Measurements from ENCODE around the gene NUDT4B.
"Not testable (repeated sequence)": the region's sequence is repeated elsewhere in the genome, so short reads cannot be mapped to it uniquely, and the experiment has no call there.

NUDT4B gene

DNA sequence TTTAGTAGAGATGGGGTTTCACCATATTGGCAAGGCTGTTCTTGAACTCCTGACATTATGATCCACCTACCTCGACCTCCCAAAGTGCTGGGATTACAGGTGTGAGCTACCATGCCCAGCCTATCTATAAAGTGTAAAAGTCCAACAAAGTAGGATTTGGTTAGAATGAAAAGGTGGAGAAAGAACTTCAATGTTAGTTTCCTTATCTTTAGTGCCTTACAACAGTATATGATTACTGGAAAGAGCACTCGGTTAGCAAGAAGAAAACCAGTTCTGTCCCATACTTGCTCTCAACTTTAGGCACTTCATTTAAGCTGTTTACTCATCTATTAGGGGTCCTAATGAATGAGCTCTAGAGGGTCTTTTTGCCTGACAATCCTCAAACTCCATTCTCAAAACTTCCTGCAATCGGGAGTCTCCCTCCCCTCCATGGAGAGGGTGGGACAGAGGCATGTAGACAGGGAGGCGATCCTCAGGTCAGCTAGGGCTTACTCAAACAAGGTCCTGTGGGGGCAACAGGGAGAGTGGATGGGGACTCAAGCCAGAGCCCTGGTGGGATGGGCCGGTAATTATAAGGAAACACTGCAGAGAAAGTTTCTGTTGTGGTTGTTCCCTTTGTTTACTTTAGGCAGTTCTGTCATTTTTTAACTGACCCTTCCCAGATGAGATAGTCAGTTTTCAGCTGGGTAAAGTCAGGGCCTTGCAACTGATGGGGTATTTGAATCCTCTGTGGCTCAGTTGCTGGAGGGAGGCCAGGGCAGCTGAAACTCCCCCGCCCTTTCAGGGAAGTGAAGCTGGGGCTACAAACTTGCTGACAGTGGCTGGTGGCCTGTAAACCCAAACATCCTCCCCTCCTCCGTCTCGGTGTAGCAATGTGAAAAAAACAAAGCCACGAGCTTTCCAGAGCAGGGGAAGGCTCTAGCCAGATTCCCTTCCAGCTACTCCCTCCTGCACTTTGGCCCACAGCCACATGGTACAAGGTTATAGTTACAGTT lies 4.6 kb upstream of the NUDT4B start:
- H3K27ac ChIP-seq (ENCODE audit: low read length); H3K9me3 ChIP-seq (ENCODE audit: control insufficient read depth, low read depth, low read length); H3K4me1 ChIP-seq (ENCODE audit: control insufficient read depth, low read depth, low read length); H3K27me3 ChIP-seq (ENCODE audit: control insufficient read depth, insufficient read depth, low read length); H3K36me3 ChIP-seq (ENCODE audit: control insufficient read depth, low read depth, low read length); H3K9ac ChIP-seq (ENCODE audit: low read length); H3K4me3 ChIP-seq (ENCODE audit: low read length): not testable (repeated sequence)

DNA sequence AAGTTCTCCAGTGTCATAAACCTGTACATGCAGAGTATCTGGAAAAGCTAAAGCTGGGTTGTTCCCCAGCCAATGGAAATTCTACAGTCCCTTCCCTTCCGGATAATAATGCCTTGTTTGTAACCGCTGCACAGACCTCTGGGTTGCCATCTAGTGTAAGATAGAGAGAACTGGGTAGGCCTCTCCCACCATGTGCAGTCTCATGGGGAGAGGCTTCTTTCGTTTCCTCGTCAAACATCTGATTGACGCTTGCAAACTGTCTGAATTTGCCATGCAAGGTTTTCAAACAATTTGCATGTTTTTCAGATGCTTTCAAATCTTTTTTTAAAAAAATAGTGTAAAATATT lies 734 bp downstream of the NUDT4B start:
- not testable (repeated sequence) for H3K27ac ChIP-seq (ENCODE audit: low read length); H3K9me3 ChIP-seq (ENCODE audit: control insufficient read depth, low read depth, low read length); H3K9ac ChIP-seq (ENCODE audit: low read length); H3K27me3 ChIP-seq (ENCODE audit: control insufficient read depth, insufficient read depth, low read length); H3K36me3 ChIP-seq (ENCODE audit: control insufficient read depth, low read depth, low read length); H3K4me1 ChIP-seq (ENCODE audit: control insufficient read depth, low read depth, low read length); H3K4me3 ChIP-seq (ENCODE audit: low read length)

DNA sequence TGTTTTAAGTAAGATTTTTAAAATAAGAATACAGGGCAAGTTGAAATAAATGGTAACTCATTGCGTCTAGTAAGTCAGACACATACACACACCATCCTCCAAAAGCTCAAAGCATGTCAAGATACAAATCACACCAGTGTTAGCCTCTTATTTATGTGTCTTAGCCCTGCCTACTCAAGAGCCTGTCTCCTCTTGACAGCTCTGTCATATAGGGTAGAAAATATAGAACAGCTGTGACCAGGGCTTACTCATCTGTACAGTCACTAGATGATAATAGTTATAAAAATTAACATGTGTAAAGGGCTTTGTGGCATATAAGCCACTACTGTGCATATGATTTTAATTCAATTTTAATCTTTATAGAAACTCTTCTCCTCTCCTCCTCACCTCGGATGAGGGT lies 7.7 kb downstream of the NUDT4B start:
- not testable (repeated sequence) for H3K4me1 ChIP-seq (ENCODE audit: control insufficient read depth, low read depth, low read length); H3K27ac ChIP-seq (ENCODE audit: low read length); H3K27me3 ChIP-seq (ENCODE audit: control insufficient read depth, insufficient read depth, low read length); H3K9ac ChIP-seq (ENCODE audit: low read length); H3K9me3 ChIP-seq (ENCODE audit: control insufficient read depth, low read depth, low read length); H3K36me3 ChIP-seq (ENCODE audit: control insufficient read depth, low read depth, low read length); H3K4me3 ChIP-seq (ENCODE audit: low read length)

DNA sequence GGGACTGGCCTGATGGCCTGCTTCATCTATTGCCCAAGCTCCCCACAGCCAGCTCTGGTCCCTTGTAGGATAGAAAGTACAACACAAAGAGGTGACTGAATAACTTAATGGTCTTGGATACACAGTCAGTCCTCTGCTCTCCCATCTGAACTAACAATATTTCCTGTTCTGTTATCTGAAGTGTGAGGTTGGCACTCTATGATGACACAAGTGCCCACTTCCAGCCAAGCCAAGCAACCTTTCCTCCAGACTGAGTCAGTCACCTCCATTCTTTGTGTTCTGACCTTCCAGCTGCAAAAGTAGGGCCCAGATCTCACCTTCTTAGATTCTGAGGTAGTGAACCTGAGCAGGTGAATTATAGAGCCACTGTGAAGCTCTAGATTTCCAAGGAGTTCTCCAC lies 8.9 kb downstream of the NUDT4B start:
- H3K9me3 ChIP-seq (ENCODE audit: control insufficient read depth, low read depth, low read length); H3K4me1 ChIP-seq (ENCODE audit: control insufficient read depth, low read depth, low read length); H3K27ac ChIP-seq (ENCODE audit: low read length); H3K27me3 ChIP-seq (ENCODE audit: control insufficient read depth, insufficient read depth, low read length); H3K4me3 ChIP-seq (ENCODE audit: low read length); H3K9ac ChIP-seq (ENCODE audit: low read length); H3K36me3 ChIP-seq (ENCODE audit: control insufficient read depth, low read depth, low read length): not testable (repeated sequence)

DNA sequence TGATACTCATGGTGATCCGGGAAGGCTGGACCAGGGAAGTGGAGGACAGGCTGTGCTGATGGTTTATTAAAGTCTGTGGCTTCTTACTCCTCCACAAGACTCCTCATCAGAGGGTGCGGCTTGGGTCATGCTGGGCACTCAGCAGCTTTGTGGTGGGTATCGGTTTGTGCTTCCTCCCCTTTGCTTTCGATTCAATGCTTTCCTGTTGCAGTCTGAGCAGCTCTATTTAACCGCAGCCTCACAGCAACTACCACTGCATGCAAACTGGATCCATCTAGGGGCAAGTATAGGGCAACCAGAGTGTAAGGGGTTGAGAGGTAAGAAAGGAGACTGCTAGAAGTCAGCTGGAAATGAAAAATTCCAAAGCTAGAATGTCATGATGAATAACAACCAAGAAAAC lies 9.8 kb downstream of the NUDT4B start:
- H3K4me1 ChIP-seq (ENCODE audit: control insufficient read depth, low read depth, low read length); H3K9me3 ChIP-seq (ENCODE audit: control insufficient read depth, low read depth, low read length); H3K9ac ChIP-seq (ENCODE audit: low read length); H3K27me3 ChIP-seq (ENCODE audit: control insufficient read depth, insufficient read depth, low read length); H3K36me3 ChIP-seq (ENCODE audit: control insufficient read depth, low read depth, low read length); H3K4me3 ChIP-seq (ENCODE audit: low read length); H3K27ac ChIP-seq (ENCODE audit: low read length): not testable (repeated sequence)

DNA sequence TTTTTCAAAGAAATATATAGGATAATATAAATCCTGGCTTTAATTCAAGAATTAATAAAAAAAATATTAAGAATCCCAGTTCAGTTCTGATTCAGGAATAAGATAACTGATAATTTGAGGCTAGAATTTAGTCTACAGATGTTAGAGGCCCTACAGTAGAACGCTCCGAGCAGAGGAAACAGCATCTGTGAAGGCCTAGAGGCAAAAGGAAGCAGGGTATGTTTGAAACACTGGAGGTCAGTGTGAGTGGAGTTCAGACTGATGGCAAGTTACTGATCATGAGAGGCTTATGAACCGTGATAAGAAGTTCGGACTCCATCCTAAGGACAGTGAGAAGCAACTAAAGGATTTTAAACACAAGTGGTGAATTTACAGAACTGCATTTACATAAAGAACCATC lies 10.4 kb downstream of the NUDT4B start:
- not testable (repeated sequence) for H3K27me3 ChIP-seq (ENCODE audit: control insufficient read depth, insufficient read depth, low read length); H3K4me3 ChIP-seq (ENCODE audit: low read length); H3K36me3 ChIP-seq (ENCODE audit: control insufficient read depth, low read depth, low read length); H3K27ac ChIP-seq (ENCODE audit: low read length); H3K4me1 ChIP-seq (ENCODE audit: control insufficient read depth, low read depth, low read length); H3K9ac ChIP-seq (ENCODE audit: low read length); H3K9me3 ChIP-seq (ENCODE audit: control insufficient read depth, low read depth, low read length)

DNA sequence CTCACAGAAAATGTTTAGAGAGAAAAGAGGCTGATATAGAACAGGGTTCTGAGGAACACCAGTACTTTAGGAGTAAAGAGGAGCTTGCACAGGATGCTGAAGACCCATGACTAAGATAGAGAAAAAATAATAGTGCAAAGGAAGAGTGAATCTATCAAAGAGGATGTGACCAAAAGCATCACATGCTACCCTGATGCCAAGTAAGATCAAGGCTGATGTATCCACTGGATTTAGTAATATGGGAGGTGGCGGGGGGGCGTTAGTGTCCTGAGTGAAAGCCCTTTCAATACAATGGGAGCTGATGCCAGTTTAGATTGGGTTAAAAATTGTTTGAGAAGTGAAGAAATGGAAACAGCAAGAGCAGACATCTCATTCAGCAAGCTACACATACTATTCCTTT lies 11.2 kb downstream of the NUDT4B start:
- not testable (repeated sequence) for H3K27me3 ChIP-seq (ENCODE audit: control insufficient read depth, insufficient read depth, low read length); H3K9me3 ChIP-seq (ENCODE audit: control insufficient read depth, low read depth, low read length); H3K4me1 ChIP-seq (ENCODE audit: control insufficient read depth, low read depth, low read length); H3K4me3 ChIP-seq (ENCODE audit: low read length); H3K27ac ChIP-seq (ENCODE audit: low read length); H3K9ac ChIP-seq (ENCODE audit: low read length); H3K36me3 ChIP-seq (ENCODE audit: control insufficient read depth, low read depth, low read length)

DNA sequence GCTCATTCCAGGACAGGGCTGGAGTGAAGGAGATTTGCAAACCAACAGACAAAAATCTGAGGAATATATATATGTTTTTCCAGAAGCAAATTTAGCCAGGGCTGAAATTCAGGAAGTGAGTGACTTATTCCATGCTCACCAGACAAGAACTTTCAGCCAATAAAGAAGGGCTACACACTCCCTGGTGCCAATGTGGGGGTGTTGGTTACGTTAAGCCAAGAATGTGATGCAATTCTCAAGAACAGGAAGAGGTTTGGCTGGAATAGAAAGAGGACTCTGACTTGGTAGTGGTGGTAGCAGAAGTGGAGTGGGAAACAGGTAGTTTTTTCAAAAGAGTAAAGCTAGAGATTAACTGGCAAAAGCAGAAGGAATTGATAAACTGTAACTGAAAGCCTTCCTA lies 11.6 kb downstream of the NUDT4B start:
- H3K36me3 ChIP-seq (ENCODE audit: control insufficient read depth, low read depth, low read length); H3K27ac ChIP-seq (ENCODE audit: low read length); H3K4me3 ChIP-seq (ENCODE audit: low read length); H3K9me3 ChIP-seq (ENCODE audit: control insufficient read depth, low read depth, low read length); H3K9ac ChIP-seq (ENCODE audit: low read length); H3K4me1 ChIP-seq (ENCODE audit: control insufficient read depth, low read depth, low read length); H3K27me3 ChIP-seq (ENCODE audit: control insufficient read depth, insufficient read depth, low read length): not testable (repeated sequence)

DNA sequence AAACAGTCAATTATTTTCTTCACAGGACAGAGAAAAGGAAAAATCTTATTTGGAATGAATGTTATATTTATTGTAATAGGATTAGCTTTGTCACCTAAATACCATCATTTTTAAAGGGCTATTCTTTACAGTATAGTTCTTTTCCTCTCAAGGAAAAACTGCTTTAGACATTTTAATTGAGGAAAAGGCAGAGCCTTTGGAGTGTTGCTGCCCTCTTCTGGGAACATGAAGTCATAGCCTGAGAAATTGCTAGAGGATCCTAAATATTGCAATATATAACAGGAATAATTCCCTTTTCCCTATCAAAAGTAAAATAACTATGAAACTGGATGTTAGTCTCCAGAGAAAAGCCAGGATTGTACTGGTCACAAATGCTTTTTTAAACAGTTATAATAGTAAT lies 12.8 kb downstream of the NUDT4B start:
- not testable (repeated sequence) for H3K27ac ChIP-seq (ENCODE audit: low read length); H3K9ac ChIP-seq (ENCODE audit: low read length); H3K4me1 ChIP-seq (ENCODE audit: control insufficient read depth, low read depth, low read length); H3K27me3 ChIP-seq (ENCODE audit: control insufficient read depth, insufficient read depth, low read length); H3K9me3 ChIP-seq (ENCODE audit: control insufficient read depth, low read depth, low read length); H3K4me3 ChIP-seq (ENCODE audit: low read length); H3K36me3 ChIP-seq (ENCODE audit: control insufficient read depth, low read depth, low read length)

DNA sequence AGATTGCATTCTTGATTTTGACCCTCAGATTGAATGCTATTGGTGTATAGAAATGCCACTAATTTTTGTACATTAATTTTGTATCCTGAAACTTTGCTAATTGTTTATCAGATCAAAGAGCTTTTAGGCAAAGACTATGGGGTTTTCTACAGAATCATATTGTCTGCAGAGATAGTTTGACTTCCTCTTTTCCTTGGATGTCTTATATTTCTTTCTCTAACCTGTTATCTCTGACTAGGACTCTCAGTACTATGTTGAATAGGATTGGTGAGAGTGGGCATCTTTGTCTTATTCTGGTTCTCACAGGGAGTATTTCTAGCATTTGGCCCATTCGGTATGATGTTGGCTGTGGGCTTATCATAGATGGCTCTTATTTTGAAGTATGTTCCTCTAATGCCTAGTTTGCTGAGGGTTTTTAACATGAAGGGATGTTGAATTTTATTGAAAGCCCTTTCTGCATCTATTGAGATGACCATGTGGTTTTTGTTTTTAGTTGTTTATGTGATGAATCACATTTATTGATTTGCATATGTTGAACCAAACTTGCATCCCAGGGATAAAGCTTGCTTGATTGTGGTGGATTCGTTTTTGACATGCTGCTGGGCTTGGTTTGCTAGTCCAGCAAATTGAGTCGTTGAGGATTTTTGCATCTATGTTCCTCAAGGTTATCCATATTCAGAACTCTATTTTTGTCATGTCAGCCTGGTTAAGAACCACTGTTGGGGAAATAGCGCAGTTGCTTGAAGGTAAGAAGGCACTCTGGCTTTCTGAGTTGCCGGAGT lies 16.9 kb downstream of the NUDT4B start:
- H3K4me1 ChIP-seq (ENCODE audit: control insufficient read depth, low read depth, low read length); H3K36me3 ChIP-seq (ENCODE audit: control insufficient read depth, low read depth, low read length); H3K4me3 ChIP-seq (ENCODE audit: low read length); H3K27me3 ChIP-seq (ENCODE audit: control insufficient read depth, insufficient read depth, low read length); H3K9me3 ChIP-seq (ENCODE audit: control insufficient read depth, low read depth, low read length); H3K27ac ChIP-seq (ENCODE audit: low read length); H3K9ac ChIP-seq (ENCODE audit: low read length): not testable (repeated sequence)

DNA sequence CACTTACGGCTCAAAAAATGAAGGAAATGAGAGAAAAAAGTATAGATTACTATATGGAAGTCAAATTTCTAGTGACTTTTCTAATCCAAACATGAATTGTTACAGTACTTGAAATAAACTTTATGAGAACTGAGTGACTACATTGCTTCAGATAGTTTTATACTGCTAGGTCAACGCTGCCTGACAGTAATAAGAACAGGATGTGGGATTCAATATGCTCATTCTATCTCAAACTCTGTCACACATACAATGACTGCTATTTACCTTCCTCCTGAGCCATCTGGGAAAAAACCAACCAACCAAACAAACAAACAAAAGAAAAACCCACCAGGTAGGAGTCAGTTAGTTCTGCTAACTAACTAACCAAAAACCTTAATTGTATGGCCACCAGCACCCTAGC lies 20.0 kb downstream of the NUDT4B start:
- H3K27ac ChIP-seq (ENCODE audit: low read length); H3K27me3 ChIP-seq (ENCODE audit: control insufficient read depth, insufficient read depth, low read length); H3K36me3 ChIP-seq (ENCODE audit: control insufficient read depth, low read depth, low read length); H3K4me3 ChIP-seq (ENCODE audit: low read length); H3K9me3 ChIP-seq (ENCODE audit: control insufficient read depth, low read depth, low read length); H3K4me1 ChIP-seq (ENCODE audit: control insufficient read depth, low read depth, low read length); H3K9ac ChIP-seq (ENCODE audit: low read length): not testable (repeated sequence)

DNA sequence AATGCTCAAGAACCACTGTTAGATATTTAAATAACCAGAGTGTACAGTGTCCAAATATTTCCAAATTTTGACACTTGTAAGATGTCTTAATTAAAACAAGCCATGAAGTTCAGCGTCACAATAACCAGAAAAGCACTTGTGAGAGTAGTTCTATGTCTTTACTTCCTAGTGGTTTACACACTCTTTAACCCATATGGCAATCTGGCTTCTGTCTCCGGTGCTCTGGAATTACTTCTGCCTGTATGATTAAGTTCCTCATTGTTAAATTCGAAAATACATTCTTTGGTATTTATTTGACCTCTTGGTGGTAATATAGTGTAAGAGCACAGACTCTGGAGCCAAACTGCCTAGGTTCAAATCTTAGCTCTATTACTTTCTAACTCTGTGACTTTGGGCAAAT lies 20.9 kb downstream of the NUDT4B start:
- H3K36me3 ChIP-seq (ENCODE audit: control insufficient read depth, low read depth, low read length); H3K4me3 ChIP-seq (ENCODE audit: low read length); H3K27me3 ChIP-seq (ENCODE audit: control insufficient read depth, insufficient read depth, low read length); H3K9ac ChIP-seq (ENCODE audit: low read length); H3K9me3 ChIP-seq (ENCODE audit: control insufficient read depth, low read depth, low read length); H3K4me1 ChIP-seq (ENCODE audit: control insufficient read depth, low read depth, low read length); H3K27ac ChIP-seq (ENCODE audit: low read length): not testable (repeated sequence)

All from iPS-18a (cell line).